Activated T-helper 2 cell treated with anti-CD3 and anti-CD28 coated beads, Interferon-gamma antibody, Interleukin-2, Interleukin-4, amounts not matched to agents 10 μg/mL and 5 μg/mL and 100 μg/mL, durations not matched to agents 14 hours and 24 hours and 36 hours (primary cell): Measurements from ENCODE around the gene FGGY. TPM values are rescaled to one million over a fixed set of nuclear protein-coding genes. Genes with fewer than 3 reads are reported as not detected.
A peak's percentile ranks its signal among the peaks of the same experiment; 100 is the strongest.
"Not testable (repeated sequence)": the region's sequence is repeated elsewhere in the genome, so short reads cannot be mapped to it uniquely, and the experiment has no call there.

ENCODE experiments used
- DNase-seq: peaks from one replicate; pipeline ENCODE4 v3.0.0; 2021; ENCODE audit warnings: low spot score
- H3K27ac Mint-ChIP-seq: one replicate; pipeline ENCODE4 v1.8.0; 2021; ENCODE audit warnings: mixed read lengths
- H3K27me3 Mint-ChIP-seq: one replicate; pipeline ENCODE4 v1.8.0; 2021; ENCODE audit warnings: low read depth, mixed read lengths
- H3K36me3 Mint-ChIP-seq: one replicate; pipeline ENCODE4 v1.8.0; 2021; ENCODE audit warnings: low read depth, mixed read lengths
- H3K4me1 Mint-ChIP-seq: one replicate; pipeline ENCODE4 v1.8.0; 2021; ENCODE audit warnings: low read depth, mixed read lengths
- H3K4me3 Mint-ChIP-seq: one replicate; pipeline ENCODE4 v1.8.0; 2021; ENCODE audit warnings: low read depth, mild to moderate bottlenecking, moderate library complexity, mixed read lengths
- H3K9me3 Mint-ChIP-seq: one replicate; pipeline ENCODE4 v1.8.0; 2021; ENCODE audit warnings: mixed read lengths
- intact Hi-C: fragments of 100-400 bp; cut with micrococcal nuclease; formaldehyde crosslinking; loops from one replicate; pipeline ENCODE4 v1.15.1; 2023
- total RNA-seq: library from RNA; stranded (reverse); gene quantifications from 2 replicates; pipeline ENCODE4 v1.2.3, GENCODE V29; 2022

FGGY gene
- total RNA-seq, 1 donor from 2014 or later: 10.5 TPM

DNA sequence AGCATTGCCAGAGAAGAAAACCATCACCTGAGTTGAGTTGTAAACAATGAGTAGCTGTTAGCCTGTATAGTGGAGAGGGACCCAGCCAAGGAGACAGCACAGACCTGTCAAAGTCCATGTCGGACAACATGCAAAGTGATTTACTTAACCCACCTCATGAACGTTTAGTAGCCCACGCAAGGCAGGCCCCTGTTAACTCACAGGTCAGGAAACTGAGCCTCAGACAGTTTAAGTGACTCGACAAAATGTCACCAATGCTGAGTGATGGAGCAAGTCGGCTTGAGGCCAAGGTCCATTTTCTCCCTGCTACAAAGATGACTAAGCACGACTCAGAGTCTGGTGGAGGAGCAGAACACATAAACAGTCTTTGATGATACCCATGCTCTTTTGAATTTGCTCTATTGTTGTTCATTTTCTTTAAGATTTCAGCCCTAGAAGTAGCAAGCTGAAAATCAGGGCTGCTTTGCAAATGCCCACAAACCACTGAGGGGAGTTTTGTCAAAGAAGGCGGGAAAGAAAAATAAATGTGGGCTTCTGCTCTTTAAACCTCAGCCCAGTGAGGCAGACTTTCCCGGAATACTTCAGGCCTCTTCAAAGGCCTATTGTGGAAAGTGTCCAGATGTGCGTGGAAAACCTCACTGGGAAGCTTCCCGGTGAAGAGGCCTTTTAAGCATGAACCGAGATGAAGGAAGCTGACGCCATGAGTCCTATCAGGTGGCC, 434.0 kb downstream of the FGGY start:
- Mint-ChIP-seq H3K27ac (peak overlapping the region; percentile 51), H3K4me3 (no peak overlapping the region), H3K9me3 (peaks cover 5% of the 10 kb centered on the region), H3K4me1 (peaks cover 10% of the 10 kb centered on the region), H3K36me3 (peaks cover 3% of the 10 kb centered on the region), H3K27me3 (peaks cover 4% of the 10 kb centered on the region)
- DNase-seq: no peak
- intact Hi-C loops: no loop called here

DNA sequence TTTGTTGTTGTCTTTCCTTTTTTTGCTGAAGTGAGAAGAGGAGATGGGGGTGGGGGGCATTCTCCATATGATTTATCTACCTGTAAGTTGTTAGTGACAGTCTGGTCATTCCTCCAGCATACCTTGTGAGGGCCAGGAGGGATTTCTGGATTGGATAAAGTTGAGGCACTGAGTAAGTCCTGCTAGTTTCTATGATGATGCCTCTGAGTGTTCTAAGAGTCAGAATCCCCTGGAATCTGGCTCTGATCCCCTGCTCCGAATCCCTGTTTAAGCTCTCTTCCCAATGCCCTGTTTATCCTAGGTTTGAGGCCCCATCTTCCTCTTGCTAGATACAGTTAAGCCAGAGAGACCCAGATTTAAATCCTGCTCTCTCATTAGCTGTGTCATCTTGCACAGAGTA, 434.7 kb downstream of the FGGY start:
- Mint-ChIP-seq H3K4me1 (peaks cover 10% of the 10 kb centered on the region), H3K4me3 (no peak overlapping the region), H3K27me3 (peaks cover 4% of the 10 kb centered on the region), H3K27ac (no peak overlapping the region), H3K9me3 (peaks cover 12% of the 10 kb centered on the region), H3K36me3 (peaks cover 8% of the 10 kb centered on the region)
- intact Hi-C loops: no loop called here
- no peak for DNase-seq

DNA sequence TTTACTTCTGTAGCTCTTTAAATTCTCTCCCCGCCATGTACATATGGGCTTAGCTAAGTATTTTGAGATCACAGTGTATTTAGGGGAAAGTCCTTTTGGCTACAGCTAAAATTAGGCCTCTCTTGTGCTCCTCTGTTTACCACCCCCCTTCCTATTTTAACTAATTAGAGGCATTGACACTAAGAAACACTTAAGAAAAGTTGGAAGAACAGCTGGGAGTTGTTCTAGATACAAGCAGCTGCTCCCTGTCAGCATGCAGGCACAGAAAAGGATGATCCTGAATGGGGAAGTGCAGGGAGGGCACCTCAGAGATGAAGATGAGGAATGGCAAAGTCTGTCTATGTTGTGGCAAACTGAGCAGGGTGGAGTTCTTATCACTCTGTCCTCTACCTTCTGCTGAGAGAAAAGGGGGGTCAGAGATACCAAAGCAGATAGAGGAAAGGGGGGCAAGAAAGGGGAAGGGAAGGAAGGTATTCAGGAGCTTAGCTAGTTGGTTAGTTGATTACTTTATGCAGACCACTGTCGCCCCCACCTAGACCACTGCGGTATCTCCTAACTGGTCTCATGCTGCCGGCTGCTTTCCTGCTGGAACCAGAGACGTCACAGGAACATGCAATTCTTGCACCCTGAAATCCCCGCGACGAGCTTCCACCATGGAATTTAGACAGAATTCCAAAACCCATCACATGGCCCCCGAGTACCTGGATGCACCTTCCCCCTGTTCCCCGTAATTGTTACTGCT, 435.5 kb downstream of the FGGY start:
- H3K4me3 Mint-ChIP-seq: no peak overlapping the region
- intact Hi-C loops: no loop called here
- no peak for DNase-seq

DNA sequence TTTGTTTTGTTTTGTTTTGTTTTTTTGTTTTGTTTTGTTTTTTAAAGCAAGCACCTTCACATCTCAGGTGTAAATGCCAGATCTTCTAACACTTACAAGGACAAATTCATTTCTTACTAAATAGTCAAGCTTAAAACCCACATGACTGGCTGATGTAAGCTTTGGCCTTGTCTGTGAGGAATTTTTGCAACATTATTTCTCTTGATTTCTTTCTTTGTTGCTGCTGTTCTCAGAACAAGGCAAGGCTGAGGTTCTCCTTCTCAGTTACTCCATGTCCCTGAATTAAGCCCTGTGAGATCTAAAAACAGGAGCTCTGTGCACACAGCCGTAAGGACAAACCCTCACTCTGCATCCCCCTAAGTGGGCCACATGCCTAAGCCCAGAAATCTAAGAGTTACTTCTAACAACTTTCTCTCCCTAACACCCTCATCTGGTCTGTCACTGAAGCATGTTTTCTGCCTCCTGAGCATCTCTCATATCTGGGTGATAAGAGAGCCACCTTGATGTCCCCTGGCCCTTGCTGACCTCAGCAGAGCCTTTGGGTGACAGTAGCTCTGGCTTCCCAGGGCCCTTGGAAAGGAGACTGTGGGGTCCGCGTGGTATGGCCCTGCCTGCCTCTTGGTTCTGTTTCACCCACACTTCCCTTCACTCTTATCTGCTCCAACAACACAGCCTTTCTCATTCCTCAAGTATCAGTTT, 436.7 kb downstream of the FGGY start:
- Mint-ChIP-seq H3K4me3 (no peak overlapping the region), H3K27me3 (no peaks in the 10 kb centered on the region), H3K27ac (no peak overlapping the region), H3K4me1 (peaks cover 10% of the 10 kb centered on the region), H3K36me3 (peaks cover 9% of the 10 kb centered on the region), H3K9me3 (peaks cover 20% of the 10 kb centered on the region)
- intact Hi-C loops: no loop called here
- DNase-seq: no peak

More for the DNA sequence above, 435.5 kb downstream of the FGGY start:
- Mint-ChIP-seq H3K9me3 (peaks cover 16% of the 10 kb centered on the region), H3K36me3 (peaks cover 9% of the 10 kb centered on the region), H3K4me1 (peaks cover 10% of the 10 kb centered on the region), H3K27ac (no peak overlapping the region), H3K27me3 (no peaks in the 10 kb centered on the region)

DNA sequence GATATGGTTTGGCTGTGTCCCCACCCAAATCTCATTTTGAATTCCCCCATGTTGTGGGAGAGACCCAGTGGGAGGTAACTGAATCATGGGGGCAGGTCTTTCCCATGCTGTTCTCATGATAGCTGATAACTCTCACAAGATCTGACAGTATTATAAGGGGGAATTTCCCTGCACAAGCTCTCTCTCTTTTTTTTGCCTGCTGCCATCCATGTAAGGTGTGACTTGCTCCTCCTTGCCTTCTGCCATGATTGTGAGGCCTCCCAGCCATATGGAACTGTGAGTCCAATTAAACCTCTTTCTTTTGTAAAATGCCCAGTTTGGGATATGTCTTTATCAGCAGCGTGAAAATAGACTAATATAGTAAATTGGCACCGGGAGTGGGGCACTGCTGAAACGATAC, 439.0 kb downstream of the FGGY start:
- H3K4me1 Mint-ChIP-seq, H3K36me3 Mint-ChIP-seq, H3K4me3 Mint-ChIP-seq, H3K27ac Mint-ChIP-seq, intact Hi-C loops, H3K27me3 Mint-ChIP-seq, DNase-seq: not testable (repeated sequence)
- peaks cover 20% of the 10 kb centered on the region for H3K9me3 Mint-ChIP-seq

DNA sequence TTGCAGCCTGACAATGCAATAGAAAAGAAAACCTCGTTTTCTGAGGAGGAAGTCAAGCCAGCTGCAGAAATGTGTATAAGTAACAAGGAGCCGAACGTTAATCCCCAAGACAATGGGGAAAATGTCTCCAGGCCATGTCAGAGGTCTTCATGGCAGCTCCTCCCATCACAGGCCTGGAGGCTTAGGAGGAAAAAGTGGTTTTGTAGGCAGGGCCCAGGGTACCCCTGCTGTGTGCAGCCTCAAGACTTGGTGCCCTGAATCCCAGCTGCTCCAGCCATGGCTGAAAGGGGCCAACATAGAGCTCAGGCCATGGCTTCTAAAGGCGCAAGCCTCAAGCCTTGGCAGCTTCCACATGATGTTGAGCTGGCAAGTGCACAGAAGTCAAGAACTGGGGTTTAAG, 439.9 kb downstream of the FGGY start:
- Mint-ChIP-seq H3K27me3 (no peaks in the 10 kb centered on the region), H3K9me3 (peaks cover 20% of the 10 kb centered on the region), H3K4me3 (no peak overlapping the region), H3K4me1 (peaks cover under 1% of the 10 kb centered on the region), H3K27ac (no peak overlapping the region), H3K36me3 (peaks cover 9% of the 10 kb centered on the region)
- intact Hi-C loops: no loop called here
- no peak for DNase-seq

DNA sequence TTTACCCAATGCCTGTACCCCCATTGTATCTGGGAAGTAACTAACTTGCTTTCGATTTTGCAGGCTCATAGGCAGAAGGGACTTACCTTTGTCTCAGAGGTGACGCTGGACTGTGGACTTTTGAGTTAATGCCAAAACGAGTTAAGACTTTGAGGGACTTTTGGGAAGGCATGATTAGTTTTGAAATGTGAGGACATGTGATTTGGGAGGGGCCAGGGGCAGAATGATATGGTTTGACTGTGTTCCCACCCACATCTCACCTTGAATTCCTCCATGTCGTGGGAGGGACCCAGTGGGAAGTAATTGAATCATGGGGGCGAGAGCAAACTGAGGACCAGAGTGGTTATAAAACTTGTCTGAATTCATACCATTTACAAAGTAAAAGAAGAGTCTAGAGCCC, 440.7 kb downstream of the FGGY start:
- H3K27me3 Mint-ChIP-seq: no peaks in the 10 kb centered on the region
- H3K9me3 Mint-ChIP-seq: peaks cover 20% of the 10 kb centered on the region
- no peaks in the 10 kb centered on the region for H3K4me1 Mint-ChIP-seq
- DNase-seq: no peak
- H3K4me3 Mint-ChIP-seq: no peak overlapping the region
- intact Hi-C loops: no loop called here
- H3K27ac Mint-ChIP-seq: no peak overlapping the region
- peaks cover 9% of the 10 kb centered on the region for H3K36me3 Mint-ChIP-seq

DNA sequence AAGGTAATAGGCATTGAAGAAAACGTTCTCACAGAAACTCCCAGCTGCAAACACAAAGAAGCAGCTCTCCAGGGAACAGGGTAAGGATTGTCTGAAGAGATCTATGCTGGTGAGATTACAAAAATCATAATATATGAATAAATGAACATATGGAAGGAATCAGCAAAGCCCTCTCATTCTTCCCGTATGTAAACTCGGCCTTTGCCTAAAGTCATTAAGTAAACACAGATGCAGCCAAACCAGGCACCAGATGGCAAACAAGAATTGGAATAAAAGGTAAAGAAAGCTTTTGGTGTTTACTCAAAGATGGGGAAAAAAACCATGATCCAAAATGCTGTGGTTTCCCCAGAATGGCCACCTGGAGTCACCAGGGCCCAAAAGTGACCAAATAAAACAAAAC, 441.3 kb downstream of the FGGY start:
- H3K27ac Mint-ChIP-seq: no peak overlapping the region
- intact Hi-C loops: no loop called here
- H3K36me3 Mint-ChIP-seq: peaks cover 9% of the 10 kb centered on the region
- no peaks in the 10 kb centered on the region for H3K4me1 Mint-ChIP-seq
- no peak for DNase-seq
- no peak overlapping the region for H3K4me3 Mint-ChIP-seq
- peaks cover 20% of the 10 kb centered on the region for H3K9me3 Mint-ChIP-seq
- H3K27me3 Mint-ChIP-seq: no peaks in the 10 kb centered on the region

DNA sequence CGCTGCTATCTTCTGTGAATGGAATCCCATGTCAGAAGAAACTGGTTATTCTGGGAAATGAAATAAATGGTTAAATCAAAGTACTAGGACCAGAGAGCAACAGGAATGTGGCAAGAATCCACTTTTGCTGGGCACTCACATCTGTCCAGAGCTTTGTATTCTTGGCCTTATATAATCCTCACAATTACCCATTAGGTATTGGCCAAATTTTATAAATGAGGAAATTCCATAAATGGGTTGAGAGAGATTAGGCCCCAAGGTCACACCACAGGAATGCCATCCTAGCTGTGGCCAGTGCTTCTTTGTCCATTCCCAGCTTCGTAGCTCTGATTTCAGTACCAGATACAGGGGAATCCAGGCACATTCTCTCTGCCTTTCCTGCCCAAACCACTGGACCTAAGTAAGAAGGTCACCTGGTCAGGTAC, 441.7 kb downstream of the FGGY start:
- peaks cover 20% of the 10 kb centered on the region for H3K9me3 Mint-ChIP-seq
- no peak for DNase-seq
- intact Hi-C loops: no loop called here
- H3K4me1 Mint-ChIP-seq: no peaks in the 10 kb centered on the region
- H3K27ac Mint-ChIP-seq: no peak overlapping the region
- H3K36me3 Mint-ChIP-seq: peaks cover 9% of the 10 kb centered on the region
- no peak overlapping the region for H3K4me3 Mint-ChIP-seq
- H3K27me3 Mint-ChIP-seq: no peaks in the 10 kb centered on the region

DNA sequence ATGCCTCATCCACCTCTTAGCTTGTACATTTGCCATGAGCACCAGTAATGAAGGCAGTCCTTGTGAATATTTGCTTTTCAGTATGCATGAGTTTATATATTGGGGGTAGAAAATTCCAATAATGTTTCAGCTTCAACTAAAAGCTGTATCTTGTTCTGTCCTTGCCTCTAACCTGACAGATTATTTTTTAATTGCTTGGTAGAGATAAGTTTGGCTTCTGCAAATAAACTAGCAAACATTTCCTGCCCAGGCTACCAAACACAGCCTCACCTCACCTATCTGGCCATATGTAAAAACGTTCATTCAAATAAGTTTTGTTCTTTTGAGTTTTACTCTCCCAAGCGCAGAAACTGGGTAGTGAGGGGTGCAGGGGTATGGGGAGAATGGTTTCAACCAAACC, 442.2 kb downstream of the FGGY start:
- no peak for DNase-seq
- Mint-ChIP-seq H3K36me3 (peaks cover 9% of the 10 kb centered on the region), H3K27me3 (no peaks in the 10 kb centered on the region), H3K4me1 (no peaks in the 10 kb centered on the region), H3K9me3 (peaks cover 20% of the 10 kb centered on the region), H3K27ac (no peak overlapping the region), H3K4me3 (no peak overlapping the region)
- intact Hi-C loops: no loop called here

DNA sequence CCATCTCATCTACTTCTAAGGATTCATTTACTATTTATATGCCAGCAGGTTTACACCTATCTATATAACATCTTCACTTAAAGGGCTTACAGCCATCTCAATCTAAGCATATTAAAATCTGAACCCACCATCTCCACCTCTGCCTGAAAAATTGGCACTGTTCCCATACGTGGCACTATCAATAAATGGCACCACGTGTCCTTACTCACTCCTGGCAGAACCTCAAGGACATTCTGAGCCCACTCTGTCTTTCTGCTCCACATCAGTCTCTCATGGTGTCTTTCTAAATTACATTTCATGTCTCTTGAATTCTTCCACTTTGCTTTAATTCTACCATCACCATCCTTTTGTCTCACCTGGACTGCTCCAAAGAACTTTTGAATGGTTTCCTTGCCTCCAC, 445.6 kb downstream of the FGGY start:
- DNase-seq: no peak
- intact Hi-C loops: no loop called here
- Mint-ChIP-seq H3K36me3 (no peaks in the 10 kb centered on the region), H3K9me3 (peaks cover 3% of the 10 kb centered on the region), H3K4me3 (no peak overlapping the region), H3K4me1 (no peaks in the 10 kb centered on the region), H3K27me3 (no peaks in the 10 kb centered on the region), H3K27ac (no peak overlapping the region)

DNA sequence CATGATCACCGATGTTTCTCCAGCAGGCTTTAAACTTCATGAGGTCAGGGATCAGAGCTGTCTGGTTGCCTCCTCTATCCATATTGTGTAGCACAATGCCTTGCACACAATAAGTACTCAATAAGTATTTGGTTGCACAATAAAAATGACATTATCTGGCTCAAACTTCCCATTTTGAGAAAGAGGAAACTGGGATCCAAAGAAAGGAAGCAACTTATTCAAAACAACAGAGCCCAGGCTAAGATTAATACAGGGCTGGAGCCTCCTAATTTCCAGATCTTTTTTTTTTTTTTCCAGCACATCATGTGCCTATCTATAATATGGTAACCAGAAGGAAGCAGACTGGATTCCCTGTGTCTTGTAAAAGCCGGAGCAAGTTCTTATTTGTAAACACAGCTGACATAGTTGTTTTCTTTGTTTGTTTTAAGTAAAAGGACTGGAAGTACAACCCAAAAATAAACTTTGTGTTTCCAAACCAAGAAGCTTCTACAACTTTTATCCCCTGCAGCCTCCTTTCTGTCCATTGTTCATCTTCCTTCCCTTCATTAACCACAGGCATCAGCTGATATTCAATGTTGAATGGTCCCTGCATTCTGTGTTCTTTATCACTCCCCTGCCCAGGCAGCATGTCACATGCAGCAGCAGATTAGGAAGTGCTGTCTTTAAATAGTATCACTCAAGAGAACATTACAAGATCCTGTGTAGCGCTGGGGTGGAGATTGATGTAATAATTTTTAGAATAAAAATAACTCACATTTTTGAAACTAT, 446.6 kb downstream of the FGGY start:
- intact Hi-C loops: no loop called here
- Mint-ChIP-seq H3K27ac (no peak overlapping the region), H3K4me3 (no peak overlapping the region), H3K27me3 (no peaks in the 10 kb centered on the region), H3K4me1 (no peaks in the 10 kb centered on the region), H3K9me3 (no peaks in the 10 kb centered on the region), H3K36me3 (no peaks in the 10 kb centered on the region)
- DNase-seq: no peak
